Hematopoietic multipotent progenitor cell (in vitro differentiated cells): ENCODE measurements around the gene ZCCHC7. TPM values are rescaled to one million over a fixed set of nuclear protein-coding genes. Genes with fewer than 3 reads are reported as not detected.
A peak's percentile ranks its signal among the peaks of the same experiment; 100 is the strongest.
"Not testable (repeated sequence)": the region's sequence is repeated elsewhere in the genome, so short reads cannot be mapped to it uniquely, and the experiment has no call there.

ENCODE experiments used
- DNase-seq, 3 donors: peaks; one replicate each; pipeline ENCODE4 v3.0.0-alpha.2; 2011 to 2015; ENCODE audit warnings: low read depth in 2 of 3, low spot score in 2 of 3
- small RNA-seq: library from RNA; depleted of rRNA; stranded (forward); fragments of <200 nt; gene quantifications from one replicate; pipeline ENCODE3, GENCODE V24; 2012
- total RNA-seq: library from RNA; depleted of rRNA; stranded (reverse); fragments of >200 nt; gene quantifications from one replicate; pipeline ENCODE4 v1.2.3, GENCODE V29; 2012

Gene ZCCHC7
- total RNA-seq, 1 donor: 20.2 TPM

- peak in 1 of 3 donors; percentile 39 for DNase-seq
These were observed 270.4 kb downstream of the ZCCHC7 start for GRCh38 chr9:37390759-37391158.

- DNase-seq: no peak
These were observed 271.9 kb downstream of the ZCCHC7 start for GRCh38 chr9:37392272-37392671.

GRCh38 chr9:37395229-37395628 lies 274.9 kb downstream of the ZCCHC7 start:
- DNase-seq: no peak

GRCh38 chr9:37395663-37396062 lies 275.3 kb downstream of the ZCCHC7 start:
- no peak for DNase-seq

GRCh38 chr9:37397948-37398347 lies 277.6 kb downstream of the ZCCHC7 start:
- not testable (repeated sequence) for DNase-seq

- no peak for DNase-seq
These were observed 278.2 kb downstream of the ZCCHC7 start for GRCh38 chr9:37398464-37399025.

GRCh38 chr9:37399336-37399735 lies 279.0 kb downstream of the ZCCHC7 start:
- DNase-seq: no peak

- DNase-seq: no peak
These were observed 284.2 kb downstream of the ZCCHC7 start for GRCh38 chr9:37404590-37404989.

GRCh38 chr9:37405350-37405749 lies 285.0 kb downstream of the ZCCHC7 start:
- no peak for DNase-seq

GRCh38 chr9:37405764-37406380 lies 285.5 kb downstream of the ZCCHC7 start:
- DNase-seq: no peak

GRCh38 chr9:37406603-37407401 lies 286.4 kb downstream of the ZCCHC7 start:
- DNase-seq: no peak

GRCh38 chr9:37407468-37407867 lies 287.1 kb downstream of the ZCCHC7 start:
- DNase-seq: peak in 1 of 3 donors; percentile 16

Small RNA genes within 50 kb of the gene (small RNA-seq; reads per million reads assigned to genes)
- gene AL512604.1 (not detected), gene RF00019 (not detected), gene RNU6-677P (not detected)

Other genes with a start within 250 kb of the ZCCHC7 start
- gene PAX5, start 86.3 kb upstream of the ZCCHC7 start, total RNA-seq: 3.0 TPM